K562 (cell line): ENCODE results near the gene ITPKA. TPM values are rescaled to one million over a fixed set of nuclear protein-coding genes. Genes with fewer than 3 reads are reported as not detected.

Experiments used
- CBFA2T3 ChIP-seq: fragments of 450-650 bp; IDR thresholded peaks from 2 replicates; pipeline ENCODE4 v1.6.1; 2017
- ETS2 ChIP-seq: IDR thresholded peaks from 2 replicates; pipeline ENCODE4 v1.6.1; 2016; ENCODE audit warnings: borderline replicate concordance, missing genetic modification characterization, mild to moderate bottlenecking, moderate library complexity, missing compliant biosample characterization; ENCODE audit not compliant: poor library complexity, severe bottlenecking
- LEF1 ChIP-seq: fragments of 450-650 bp; IDR thresholded peaks from 2 replicates; pipeline ENCODE4 v1.6.1; 2016; ENCODE audit warnings: mild to moderate bottlenecking
- MCM3 ChIP-seq: fragments of 450-650 bp; IDR thresholded peaks from 2 replicates; pipeline ENCODE4 v1.6.1; 2016
- PHB ChIP-seq: fragments of 250-450 bp; sonication (Bioruptor Pico); IDR thresholded peaks from 2 replicates; pipeline ENCODE4 v1.5.0; 2021
- POU5F1 ChIP-seq: fragments of 150-350 bp; IDR thresholded peaks from 2 replicates; pipeline ENCODE4 v1.6.1; 2014; ENCODE audit warnings: borderline replicate concordance, low read length, low read depth, mild to moderate bottlenecking; ENCODE audit not compliant: partially characterized antibody
- SREBF1 ChIP-seq: fragments of 150-350 bp; IDR thresholded peaks from 2 replicates; pipeline ENCODE4 v1.6.1; 2014; ENCODE audit warnings: antibody characterized with exemption, low read depth, low read length, borderline replicate concordance
- TGIF2 ChIP-seq: sonication (generic); formaldehyde crosslinking; IDR thresholded peaks from 2 replicates; pipeline ENCODE4 v1.8.1; 2022; ENCODE audit warnings: mild to moderate bottlenecking, missing genetic modification reagents, moderate library complexity
- YY1 ChIP-seq, 3 experiments: IDR thresholded peaks; 2 replicates each; pipeline ENCODE4 v1.6.1; 2011; ENCODE audit warnings: low read length in 2 of 3, mild to moderate bottlenecking in 2 of 3, moderate library complexity in 2 of 3, borderline replicate concordance in 1 of 3, control low read depth in 1 of 3, low read depth in 1 of 3; ENCODE audit not compliant: insufficient read depth in 3 of 3, insufficient replicate concordance in 2 of 3, control insufficient read depth in 1 of 3, insufficient read length in 1 of 3; ENCODE audit errors: extremely low read depth in 1 of 3
- ZSCAN32 ChIP-seq: fragments of 450-650 bp; formaldehyde crosslinking; IDR thresholded peaks from 2 replicates; pipeline ENCODE4 v1.4.0; 2020; ENCODE audit warnings: mild to moderate bottlenecking, moderate library complexity
- polyA plus RNA-seq, 8 experiments: library from polyadenylated mRNA; depleted of rRNA in 4 of 8; stranded (reverse) in 5 of 8; unstranded in 3 of 8; fragments of >200 nt; fragmentation: Nextera tagmentation in 2 of 8; fragmentation: Illumina TruSeq in 1 of 8; extraction: Ambion mirVana in 2 of 8; extraction: Trizol in 1 of 8; gene quantifications; 2 replicates each; pipeline versions ENCODE4 v1.2.1 to v1.2.3, GENCODE V29; 2011 to 2014; ENCODE audit warnings: inconsistent platforms in 1 of 8, missing spikeins in 1 of 8
- total RNA-seq, 7 experiments: library from RNA; depleted of rRNA in 6 of 7; stranded (reverse); fragments of >200 nt in 6 of 7; fragmentation: Illumina TruSeq in 2 of 7; extraction: Trizol in 2 of 7; gene quantifications; 2 replicates each; pipeline versions ENCODE4 v1.2.1 to v1.2.3, GENCODE V29; 2011 to 2021; ENCODE audit warnings: low replicate concordance in 1 of 7
- TF ChIP-seq, protein P1 (sequence below): fragments of 250-450 bp; sonication (Bioruptor Pico); IDR thresholded peaks from 2 replicates; pipeline ENCODE4 v1.5.0; 2021; ENCODE audit warnings: mild to moderate bottlenecking, moderate library complexity
- TF ChIP-seq, protein P2 (sequence below): sonication (generic); formaldehyde crosslinking; IDR thresholded peaks from 2 replicates; pipeline ENCODE4 v1.8.0; 2022; ENCODE audit warnings: missing genetic modification reagents, mild to moderate bottlenecking, borderline replicate concordance
- TF ChIP-seq, protein P3 (sequence below): sonication (generic); formaldehyde crosslinking; IDR thresholded peaks from 2 replicates; pipeline ENCODE4 v1.8.0; 2022; ENCODE audit warnings: mild to moderate bottlenecking, low read depth, missing genetic modification reagents
- TF ChIP-seq, protein P4 (sequence below): sonication (generic); formaldehyde crosslinking; IDR thresholded peaks from 2 replicates; pipeline ENCODE4 v1.8.1; 2023; ENCODE audit warnings: mild to moderate bottlenecking, missing genetic modification reagents
- TF ChIP-seq, protein P5 (sequence below), 2 experiments: fragments of 250-450 bp in 1 of 2; fragments of 450-650 bp in 1 of 2; sonication (Bioruptor Pico) in 1 of 2; IDR thresholded peaks; 2 replicates each; pipeline versions ENCODE4 v1.6.1 to v1.8.0; 2016 to 2021; ENCODE audit warnings: mild to moderate bottlenecking in 2 of 2, moderate library complexity in 2 of 2, missing compliant biosample characterization in 1 of 2, missing genetic modification characterization in 1 of 2

ITPKA gene
- total and polyA plus RNA-seq, 9 of the 15 experiments (the other 6 are each of a cell fraction or from before 2014, with no cell fraction given), result 0.14 to 68.4 (median 11.5) TPM

DNA sequence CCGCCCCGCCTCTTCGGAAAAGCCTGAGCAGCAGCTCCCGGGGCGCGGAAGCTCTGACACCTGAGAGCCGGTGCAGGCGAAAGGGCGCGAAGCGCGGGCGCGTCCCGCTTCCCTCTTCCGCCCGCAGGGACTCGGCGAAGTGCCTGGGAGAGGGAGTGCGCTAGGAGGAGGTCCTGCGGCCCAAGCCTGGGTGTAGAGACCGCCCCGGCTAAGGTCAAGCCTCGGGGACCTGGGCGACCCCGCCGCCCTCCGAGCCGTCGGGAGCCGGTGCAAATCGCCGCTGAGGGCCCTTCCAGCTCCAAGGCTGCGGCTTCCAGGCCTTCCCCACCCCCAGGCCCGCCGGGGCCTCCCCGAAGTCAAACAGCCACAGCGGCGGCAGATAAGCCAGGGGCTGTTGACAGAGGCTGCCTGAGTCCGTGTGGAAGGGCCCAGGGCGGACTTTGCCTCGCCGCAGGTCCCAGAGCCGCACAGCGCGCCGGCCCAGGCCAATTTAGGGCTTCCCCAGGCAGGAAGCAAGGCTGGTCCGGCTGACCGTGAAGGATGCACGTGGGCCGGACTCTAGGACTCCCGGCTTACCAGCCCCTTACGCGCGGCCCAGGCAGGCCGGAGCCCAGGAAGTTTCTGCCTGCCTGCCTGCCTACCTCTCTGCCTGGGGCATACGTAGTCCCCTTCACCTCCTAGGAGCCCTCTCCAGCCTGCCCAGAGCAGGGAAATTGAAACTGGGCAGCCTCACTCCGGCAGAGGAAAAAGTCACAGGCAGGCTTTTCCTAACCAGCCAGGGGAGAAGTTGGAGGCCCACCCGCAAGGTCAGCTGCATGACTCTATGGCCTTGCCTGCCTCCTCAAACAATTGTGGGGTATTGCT is 2.3 kb downstream of the ITPKA start (continued):
- TF ChIP-seq, protein P1, sequence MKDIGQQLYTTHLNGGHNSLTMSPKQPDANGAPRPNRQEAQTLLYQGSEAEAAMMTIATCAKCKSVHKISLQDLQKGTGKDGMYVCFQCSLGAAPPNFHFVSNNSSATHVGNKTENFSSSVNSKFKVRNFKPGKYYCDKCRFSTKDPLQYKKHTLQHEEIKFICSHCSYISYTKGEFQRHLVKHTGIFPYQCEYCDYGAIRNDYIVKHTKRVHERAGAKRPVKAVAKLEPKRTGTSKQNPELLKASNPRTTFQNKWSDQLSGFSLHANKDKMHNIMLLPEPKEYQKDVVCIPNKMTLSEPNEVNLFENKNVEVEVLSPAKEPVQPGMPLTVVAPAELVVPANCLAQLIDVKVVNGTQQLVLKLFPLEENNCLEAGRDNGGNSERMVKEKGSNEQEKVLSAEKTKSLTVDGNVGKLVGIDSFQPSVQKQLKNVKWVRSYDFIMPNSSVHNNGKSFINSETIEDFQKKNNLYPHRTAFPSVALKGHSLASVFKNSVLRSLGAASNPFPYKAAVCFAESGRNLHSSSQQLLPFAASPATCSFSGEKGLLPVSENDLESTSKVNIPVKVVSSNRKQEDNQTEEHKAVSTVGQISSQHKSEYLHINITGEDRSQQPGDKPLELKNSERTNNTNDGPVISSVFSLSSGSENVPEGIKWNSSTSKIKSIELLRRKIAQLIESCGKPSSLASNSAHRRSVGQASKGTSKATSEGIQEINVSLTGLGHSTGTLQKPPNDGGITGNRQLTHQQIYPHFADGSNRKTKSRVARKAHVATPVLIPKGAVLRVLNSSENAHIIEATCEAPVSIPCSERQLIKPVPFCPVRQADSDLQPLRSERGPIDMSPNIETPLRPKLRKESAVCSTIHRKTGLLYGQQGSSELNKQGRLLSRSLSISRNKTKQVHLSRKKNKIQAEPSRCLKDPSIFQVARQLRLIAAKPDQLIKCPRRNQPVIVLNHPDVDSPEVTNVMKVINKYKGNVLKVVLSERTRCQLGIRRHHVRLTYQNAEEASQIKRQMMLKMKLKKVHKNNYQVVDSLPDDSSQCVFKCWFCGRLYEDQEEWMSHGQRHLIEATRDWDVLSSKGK, result no peak
- 0 out of 2 replicates have a peak, but pooled peaks have one; percentile 53 for TF ChIP-seq LEF1
- TF ChIP-seq SREBF1, result no peak
- TF ChIP-seq, protein P2, sequence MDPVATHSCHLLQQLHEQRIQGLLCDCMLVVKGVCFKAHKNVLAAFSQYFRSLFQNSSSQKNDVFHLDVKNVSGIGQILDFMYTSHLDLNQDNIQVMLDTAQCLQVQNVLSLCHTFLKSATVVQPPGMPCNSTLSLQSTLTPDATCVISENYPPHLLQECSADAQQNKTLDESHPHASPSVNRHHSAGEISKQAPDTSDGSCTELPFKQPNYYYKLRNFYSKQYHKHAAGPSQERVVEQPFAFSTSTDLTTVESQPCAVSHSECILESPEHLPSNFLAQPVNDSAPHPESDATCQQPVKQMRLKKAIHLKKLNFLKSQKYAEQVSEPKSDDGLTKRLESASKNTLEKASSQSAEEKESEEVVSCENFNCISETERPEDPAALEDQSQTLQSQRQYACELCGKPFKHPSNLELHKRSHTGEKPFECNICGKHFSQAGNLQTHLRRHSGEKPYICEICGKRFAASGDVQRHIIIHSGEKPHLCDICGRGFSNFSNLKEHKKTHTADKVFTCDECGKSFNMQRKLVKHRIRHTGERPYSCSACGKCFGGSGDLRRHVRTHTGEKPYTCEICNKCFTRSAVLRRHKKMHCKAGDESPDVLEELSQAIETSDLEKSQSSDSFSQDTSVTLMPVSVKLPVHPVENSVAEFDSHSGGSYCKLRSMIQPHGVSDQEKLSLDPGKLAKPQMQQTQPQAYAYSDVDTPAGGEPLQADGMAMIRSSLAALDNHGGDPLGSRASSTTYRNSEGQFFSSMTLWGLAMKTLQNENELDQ (CRISPR knock-in tag), result no peak
- TF ChIP-seq MCM3, result no peak
- TF ChIP-seq TGIF2, result no peak
- no peak for TF ChIP-seq PHB (CRISPR knock-in tag)
- TF ChIP-seq, protein P3, sequence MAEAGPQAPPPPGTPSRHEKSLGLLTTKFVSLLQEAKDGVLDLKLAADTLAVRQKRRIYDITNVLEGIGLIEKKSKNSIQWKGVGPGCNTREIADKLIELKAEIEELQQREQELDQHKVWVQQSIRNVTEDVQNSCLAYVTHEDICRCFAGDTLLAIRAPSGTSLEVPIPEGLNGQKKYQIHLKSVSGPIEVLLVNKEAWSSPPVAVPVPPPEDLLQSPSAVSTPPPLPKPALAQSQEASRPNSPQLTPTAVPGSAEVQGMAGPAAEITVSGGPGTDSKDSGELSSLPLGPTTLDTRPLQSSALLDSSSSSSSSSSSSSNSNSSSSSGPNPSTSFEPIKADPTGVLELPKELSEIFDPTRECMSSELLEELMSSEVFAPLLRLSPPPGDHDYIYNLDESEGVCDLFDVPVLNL (CRISPR knock-in tag), result no peak
- TF ChIP-seq ZSCAN32, result no peak
- TF ChIP-seq, protein P4, sequence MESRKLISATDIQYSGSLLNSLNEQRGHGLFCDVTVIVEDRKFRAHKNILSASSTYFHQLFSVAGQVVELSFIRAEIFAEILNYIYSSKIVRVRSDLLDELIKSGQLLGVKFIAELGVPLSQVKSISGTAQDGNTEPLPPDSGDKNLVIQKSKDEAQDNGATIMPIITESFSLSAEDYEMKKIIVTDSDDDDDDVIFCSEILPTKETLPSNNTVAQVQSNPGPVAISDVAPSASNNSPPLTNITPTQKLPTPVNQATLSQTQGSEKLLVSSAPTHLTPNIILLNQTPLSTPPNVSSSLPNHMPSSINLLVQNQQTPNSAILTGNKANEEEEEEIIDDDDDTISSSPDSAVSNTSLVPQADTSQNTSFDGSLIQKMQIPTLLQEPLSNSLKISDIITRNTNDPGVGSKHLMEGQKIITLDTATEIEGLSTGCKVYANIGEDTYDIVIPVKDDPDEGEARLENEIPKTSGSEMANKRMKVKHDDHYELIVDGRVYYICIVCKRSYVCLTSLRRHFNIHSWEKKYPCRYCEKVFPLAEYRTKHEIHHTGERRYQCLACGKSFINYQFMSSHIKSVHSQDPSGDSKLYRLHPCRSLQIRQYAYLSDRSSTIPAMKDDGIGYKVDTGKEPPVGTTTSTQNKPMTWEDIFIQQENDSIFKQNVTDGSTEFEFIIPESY (CRISPR knock-in tag), result no peak
- TF ChIP-seq, protein P5, sequence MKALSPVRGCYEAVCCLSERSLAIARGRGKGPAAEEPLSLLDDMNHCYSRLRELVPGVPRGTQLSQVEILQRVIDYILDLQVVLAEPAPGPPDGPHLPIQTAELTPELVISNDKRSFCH (CRISPR knock-in tag; IDR thresholded peaks at IDR 0.05), result no peak
- TF ChIP-seq, protein P5 (tag; IDR thresholded peaks at IDR 0.05), result peak; percentile 73; the same call in 1 of the 2 replicates
- TF ChIP-seq POU5F1, result no peak
- TF ChIP-seq CBFA2T3, result peak; percentile 47; the same call in 1 of the 2 replicates
- no peak for TF ChIP-seq ETS2 (tag)
- peak in 1 of 3 experiments; percentile 35 for TF ChIP-seq YY1 (IDR thresholded peaks at IDR 0.05; ENCODE audit: borderline replicate concordance in 1 of 3, control insufficient read depth in 1 of 3, extremely low read depth in 1 of 3, insufficient read depth in 3 of 3, insufficient read length in 1 of 3, insufficient replicate concordance in 2 of 3, low read depth in 1 of 3, low read length in 2 of 3)
